ENCODE data around the gene INTS3.
"Not testable (repeated sequence)": the region's sequence is repeated elsewhere in the genome, so short reads cannot be mapped to it uniquely, and the experiment has no call there.

Gene INTS3

GRCh38 chr1:153777648-153778047 lies 49.8 kb downstream of the INTS3 start:
- DNase-seq (ENCODE audit: low read depth) = no peak

GRCh38 chr1:153778051-153778823 lies 50.4 kb downstream of the INTS3 start:
- DNase-seq (ENCODE audit: low read depth) = no peak

DNA sequence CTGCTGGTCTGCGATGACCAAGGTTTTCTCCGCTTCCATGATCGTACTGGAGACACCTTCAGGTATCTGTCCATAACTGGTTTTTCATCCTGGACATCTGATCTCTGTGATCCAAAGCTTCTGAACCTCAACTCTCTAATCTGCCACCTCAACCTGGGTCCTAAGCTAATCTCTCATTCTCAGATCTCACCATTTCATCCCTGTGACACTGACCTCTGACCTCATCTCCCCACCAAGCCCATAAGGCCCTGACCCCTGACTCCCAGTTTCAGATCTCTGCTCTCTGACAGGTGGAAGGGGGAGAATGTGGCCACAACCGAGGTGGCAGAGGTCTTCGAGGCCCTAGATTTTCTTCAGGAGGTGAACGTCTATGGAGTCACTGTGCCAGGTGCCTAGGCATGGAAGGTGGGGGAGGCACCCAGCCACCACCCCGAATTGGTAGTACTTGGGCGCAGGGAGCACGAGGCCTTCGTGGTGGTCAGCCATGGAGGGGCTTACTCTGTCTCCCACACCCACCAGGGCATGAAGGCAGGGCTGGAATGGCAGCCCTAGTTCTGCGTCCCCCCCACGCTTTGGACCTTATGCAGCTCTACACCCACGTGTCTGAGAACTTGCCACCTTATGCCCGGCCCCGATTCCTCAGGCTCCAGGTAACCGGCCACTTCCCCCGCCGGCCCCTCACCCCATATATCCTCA lies 51.1 kb downstream of the INTS3 start:
- DNase-seq (ENCODE audit: low read depth) = no peak

- no peak for DNase-seq (ENCODE audit: low read depth)
Measured at GRCh38 chr1:153779781-153780541, 52.1 kb downstream of the INTS3 start.

- no peak for DNase-seq (ENCODE audit: low read depth)
Measured at GRCh38 chr1:153780551-153780950, 52.7 kb downstream of the INTS3 start.

GRCh38 chr1:153782648-153783047 lies 54.8 kb downstream of the INTS3 start:
- DNase-seq (ENCODE audit: low read depth) = not testable (repeated sequence)

- DNase-seq (ENCODE audit: low read depth) = peak; percentile 85
Measured at GRCh38 chr1:153783233-153784190, 55.7 kb downstream of the INTS3 start.

GRCh38 chr1:153786038-153786790 lies 58.4 kb downstream of the INTS3 start:
- DNase-seq (ENCODE audit: low read depth) = no peak

DNA sequence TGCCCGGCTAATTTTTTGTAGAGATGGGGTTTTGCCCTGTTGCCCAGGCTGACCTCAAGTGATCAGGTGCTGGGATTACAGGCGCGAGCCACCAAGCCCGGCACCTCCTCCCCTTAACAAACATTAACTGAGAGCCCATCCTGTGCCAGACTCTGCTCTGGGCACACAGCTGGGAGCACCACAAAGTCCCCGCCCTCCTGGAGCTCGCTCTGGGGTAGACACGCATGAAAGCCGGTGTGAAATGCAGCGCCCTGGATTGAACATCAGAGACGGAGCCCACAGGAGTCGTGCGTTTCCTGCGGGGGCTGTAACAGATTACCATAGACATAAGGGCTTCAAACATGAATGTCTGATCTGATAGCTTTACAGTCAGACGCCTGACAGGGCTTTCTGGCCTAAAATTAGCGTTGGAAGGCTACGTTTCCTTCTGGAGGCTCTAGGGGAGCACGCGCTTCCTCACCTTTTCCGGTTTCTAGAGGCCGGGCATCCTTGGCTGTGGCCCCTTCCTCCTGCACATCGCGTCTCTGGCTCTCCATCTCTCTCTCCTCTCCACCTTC lies 61.7 kb downstream of the INTS3 start:
- no peak for DNase-seq (ENCODE audit: low read depth)

DNA sequence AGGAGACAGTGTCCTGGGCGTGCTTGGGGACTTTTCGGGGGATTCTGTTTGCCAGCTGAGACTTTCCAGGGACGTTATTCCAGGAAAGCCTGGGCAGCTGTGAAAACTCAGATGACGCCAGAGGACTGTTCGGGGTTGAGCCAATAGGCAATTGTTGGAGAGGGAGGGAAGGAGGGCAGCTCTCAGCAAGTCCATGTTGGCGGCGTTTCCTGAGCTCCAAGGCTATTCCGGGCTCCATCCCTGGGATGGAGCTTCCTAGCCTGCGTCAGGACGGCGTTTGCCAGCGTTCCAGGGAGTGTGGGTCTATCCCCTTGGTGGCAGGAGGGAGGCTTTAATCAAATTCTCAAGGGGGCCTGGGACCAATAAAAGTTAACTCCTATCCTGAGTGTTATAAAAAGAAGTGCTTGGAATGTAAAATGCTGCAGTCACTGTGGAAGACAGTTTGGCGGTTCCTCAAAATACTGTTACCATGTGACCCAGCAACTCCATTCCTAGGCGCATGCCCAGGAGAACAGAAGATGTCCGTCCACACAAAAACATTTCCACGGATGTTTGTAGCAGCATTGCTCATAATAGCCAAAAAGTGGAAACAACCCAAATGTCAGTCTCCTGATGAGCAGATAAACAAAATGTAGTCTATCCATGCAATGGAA lies 62.6 kb downstream of the INTS3 start:
- no peak for DNase-seq (ENCODE audit: low read depth)

DNA sequence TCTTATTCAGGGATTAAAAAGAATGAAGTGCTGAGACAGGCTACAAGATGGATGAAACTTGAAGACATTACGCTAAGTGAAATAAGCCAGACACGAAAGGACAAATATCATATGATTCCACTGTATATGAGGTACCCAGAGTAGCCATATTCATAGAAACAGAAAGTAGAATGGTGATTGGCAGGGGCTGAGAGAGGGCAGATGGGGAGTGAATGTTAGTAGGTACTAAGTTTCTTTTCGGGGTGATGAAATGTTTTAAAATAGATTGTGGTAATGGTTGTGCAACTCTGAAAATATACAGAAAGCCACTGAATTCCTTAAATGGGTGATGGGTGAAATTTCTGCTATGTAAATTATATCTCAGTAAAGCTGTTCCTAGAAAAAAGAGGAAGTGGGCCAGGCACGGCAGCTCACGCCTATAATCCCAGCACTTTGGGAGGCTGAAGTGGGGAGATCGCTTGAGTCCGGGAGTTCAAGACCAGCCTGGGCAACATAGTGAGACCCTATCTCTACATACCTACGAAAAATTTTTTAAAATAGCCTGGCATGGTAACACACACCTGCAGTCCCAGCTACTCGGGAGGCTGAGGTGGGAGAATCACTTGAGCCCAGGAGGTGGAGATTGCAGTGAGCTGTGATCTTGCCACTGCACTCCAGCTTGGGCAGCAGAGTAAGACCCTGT lies 63.3 kb downstream of the INTS3 start:
- DNase-seq (ENCODE audit: low read depth) = no peak

- no peak for DNase-seq (ENCODE audit: low read depth)
Measured at GRCh38 chr1:153791648-153792253, 63.9 kb downstream of the INTS3 start.

GRCh38 chr1:153792631-153793041 lies 64.8 kb downstream of the INTS3 start:
- DNase-seq (ENCODE audit: low read depth) = no peak

DNA sequence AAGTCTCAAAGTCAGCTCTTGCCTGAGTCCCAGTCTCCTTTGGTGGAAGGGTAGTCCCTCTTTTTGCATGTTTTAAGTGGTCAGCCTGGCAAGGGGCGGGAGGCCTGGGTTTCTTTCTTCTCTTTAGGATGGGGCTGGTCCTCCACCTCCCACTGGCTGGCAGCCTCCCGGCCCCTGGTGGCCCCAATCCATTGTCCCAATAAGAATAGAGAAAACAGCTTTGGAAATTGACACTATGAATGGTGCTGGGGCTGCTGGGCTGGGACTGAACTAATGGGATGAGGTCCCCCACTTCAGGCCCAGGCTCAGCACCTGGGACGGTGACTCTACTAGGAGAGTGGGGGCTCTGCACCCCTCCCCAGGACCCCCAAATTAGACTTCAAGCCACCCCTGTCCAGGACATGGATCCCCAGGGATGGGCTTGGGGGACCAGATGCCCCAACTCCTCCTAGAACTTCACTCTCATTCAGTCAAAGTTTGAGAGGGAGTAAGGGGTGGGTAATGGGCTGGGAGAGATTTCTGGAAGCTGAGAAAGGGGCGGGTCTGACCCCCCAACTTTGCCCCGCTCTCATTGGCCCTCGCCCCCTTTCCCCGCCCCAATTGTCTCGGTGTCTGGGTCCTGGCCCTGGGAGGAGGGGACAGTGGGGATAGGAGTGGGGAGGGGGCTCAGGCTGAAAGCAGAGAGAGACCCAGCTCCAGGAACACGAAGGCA lies 65.6 kb downstream of the INTS3 start:
- DNase-seq (ENCODE audit: low read depth) = no peak

- no peak for DNase-seq (ENCODE audit: low read depth)
Measured at GRCh38 chr1:153793973-153794615, 66.2 kb downstream of the INTS3 start.

DNA sequence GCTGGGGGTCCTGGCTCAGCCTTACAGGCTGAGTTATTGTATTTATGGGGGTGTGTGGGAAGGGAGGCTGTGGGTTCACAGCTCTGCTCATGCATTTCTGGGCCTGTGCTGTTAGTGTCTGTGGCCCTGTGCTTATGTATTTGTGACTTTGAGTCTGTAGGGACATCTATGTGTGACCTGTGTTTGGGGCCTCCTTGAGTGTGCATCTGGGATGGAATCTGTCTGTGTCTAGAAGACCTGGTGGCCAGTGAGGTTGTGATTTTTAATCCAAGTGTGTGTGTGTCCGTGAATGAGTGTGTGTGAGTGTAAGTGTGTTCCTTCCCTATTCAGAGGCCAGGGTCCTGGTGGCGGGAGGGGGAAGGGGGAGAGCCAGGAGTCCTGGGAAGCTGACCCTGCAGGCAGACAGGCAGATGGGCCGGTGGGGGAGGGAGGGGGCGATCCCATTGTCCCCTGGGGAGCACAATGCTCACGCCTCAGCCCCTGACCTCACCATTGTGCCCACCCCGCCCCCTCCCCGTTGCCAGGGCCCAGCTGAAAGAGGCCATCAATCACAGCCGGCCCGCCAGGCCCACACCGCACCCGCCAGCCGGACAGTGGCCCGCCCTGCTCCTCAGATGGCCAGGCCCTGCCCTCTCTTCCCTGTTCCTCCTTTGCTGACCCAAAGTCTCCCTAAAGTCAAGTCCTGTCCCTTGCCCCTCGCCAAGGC lies 66.9 kb downstream of the INTS3 start:
- no peak for DNase-seq (ENCODE audit: low read depth)

DNA sequence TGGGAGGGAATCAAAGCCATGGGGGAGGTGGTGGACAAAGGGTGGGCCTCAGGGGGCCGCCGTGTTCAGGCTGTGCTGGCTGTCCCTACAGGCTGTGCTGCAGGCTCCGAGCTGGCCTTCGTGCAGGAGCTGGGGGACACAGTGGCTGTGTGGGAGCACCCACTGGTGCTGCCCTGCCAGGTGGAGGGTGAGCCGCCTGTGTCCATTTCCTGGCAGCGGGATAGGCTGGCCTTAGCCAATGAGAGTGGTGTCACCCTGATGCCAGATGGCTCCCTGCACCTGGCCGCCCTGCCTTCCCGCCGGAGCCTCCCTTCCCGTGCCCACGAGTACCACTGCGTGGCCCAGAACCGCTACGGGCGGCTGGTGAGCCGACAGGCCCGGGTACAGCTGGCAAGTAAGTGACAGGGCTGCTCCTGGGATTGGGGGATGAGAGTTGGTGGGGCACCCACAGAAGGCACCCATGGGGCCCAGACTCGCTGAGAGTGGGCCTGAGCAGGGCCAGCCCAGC lies 67.5 kb downstream of the INTS3 start:
- no peak for DNase-seq (ENCODE audit: low read depth)
